Lung microvascular endothelial cell (primary cell): Measurements from ENCODE around the gene CHTOP. TPM values are rescaled to one million over a fixed set of nuclear protein-coding genes. Genes with fewer than 3 reads are reported as not detected.
"Not testable (repeated sequence)": the region's sequence is repeated elsewhere in the genome, so short reads cannot be mapped to it uniquely, and the experiment has no call there.

Experiments
- DNase-seq, 2 donors: peaks; one replicate each; pipeline versions ENCODE4 v3.0.0 to v3.0.0-alpha.2; 2010; ENCODE audit warnings: low read depth in 2 of 2
- total RNA-seq: library from RNA; depleted of rRNA; stranded (reverse); fragments of >200 nt; gene quantifications from 2 replicates; pipeline ENCODE4 v1.2.1, GENCODE V29; 2014

Gene CHTOP
- total RNA-seq, 1 donor from 2014 or later: 21.0 TPM

DNA sequence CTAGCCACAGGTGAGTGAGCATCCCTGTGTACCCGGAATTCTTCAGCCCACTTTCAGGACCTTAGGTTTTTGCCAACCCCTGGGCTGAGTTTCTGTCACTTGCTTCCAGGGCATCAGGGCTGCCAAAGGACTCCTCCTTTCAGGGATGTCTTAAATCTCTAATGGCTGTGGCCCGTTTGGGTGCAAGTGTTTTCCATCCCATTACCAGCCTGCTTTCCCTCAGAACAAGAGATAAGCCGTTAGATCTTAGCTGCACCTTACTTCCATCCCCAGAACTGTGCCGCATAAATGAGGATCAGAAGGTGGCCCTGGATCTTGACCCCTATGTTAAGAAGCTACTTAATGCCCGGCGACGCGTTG, 25.3 kb downstream of the CHTOP start:
- no peak for DNase-seq

DNA sequence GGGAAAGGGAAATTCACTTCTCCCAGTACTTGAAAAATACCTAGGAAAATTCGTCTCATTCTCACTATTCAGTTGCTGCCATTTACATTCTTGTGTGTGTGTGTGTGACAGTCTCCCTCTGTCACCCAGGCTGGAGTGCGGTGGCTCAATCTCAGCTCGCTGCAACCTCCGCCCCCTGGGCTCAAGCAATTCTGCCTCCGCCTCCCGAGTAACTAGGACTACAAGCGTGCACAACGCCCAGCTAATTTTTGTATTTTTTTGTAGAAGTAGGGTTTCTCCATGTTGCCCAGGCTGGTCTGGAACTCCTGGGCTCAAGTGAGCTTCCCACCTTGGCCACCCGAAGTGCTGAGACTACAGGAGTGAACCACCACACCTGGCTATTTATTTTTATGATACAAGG, 25.8 kb downstream of the CHTOP start:
- no peak for DNase-seq

- DNase-seq: no peak
Observed at GRCh38 chr1:153661111-153661708, 27.3 kb downstream of the CHTOP start.

- DNase-seq: no peak
Observed at GRCh38 chr1:153662269-153662668, 28.4 kb downstream of the CHTOP start.

GRCh38 chr1:153663211-153663610, 29.3 kb downstream of the CHTOP start:
- DNase-seq: no peak

- no peak for DNase-seq
Observed at GRCh38 chr1:153667439-153667838, 33.6 kb downstream of the CHTOP start.

DNA sequence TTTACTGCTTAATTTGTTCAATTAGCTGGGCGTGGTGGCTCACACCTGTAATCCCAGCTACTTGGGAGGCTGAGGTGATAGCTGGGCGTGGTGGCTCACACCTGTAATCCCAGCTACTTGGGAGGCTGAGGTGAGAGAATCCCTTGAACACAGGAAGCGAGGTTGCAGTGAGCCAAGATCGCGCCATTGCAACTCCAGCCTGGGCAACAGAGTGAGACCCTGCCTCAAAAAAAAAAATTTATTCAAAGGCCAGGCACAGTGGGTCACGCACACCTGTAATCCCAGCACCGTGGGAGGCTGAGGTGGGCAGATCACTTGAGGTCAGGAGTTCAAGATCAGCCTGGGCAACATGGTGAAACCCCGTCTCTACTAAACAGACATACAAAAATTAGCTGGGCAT, 34.8 kb downstream of the CHTOP start:
- DNase-seq: not testable (repeated sequence)

DNA sequence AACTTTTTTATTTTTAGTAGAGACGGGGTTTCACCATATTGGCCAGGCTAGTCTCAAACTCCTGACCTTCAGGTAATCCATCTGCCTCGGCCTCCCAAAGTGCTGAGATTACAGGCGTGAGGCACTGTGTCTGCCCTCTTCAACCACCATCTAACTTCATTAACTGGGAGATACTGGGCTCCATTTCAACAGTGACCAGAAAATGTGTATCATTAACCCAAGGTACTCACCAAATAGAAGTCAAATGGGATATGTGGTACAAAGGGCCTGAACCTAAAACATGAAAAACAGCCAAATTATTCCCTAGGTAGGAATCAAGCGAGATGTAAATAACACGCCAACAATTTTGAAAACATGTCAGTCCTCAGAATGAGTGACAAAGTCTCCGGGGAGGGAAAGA, 35.7 kb downstream of the CHTOP start:
- DNase-seq: no peak

GRCh38 chr1:153670257-153670858, 36.5 kb downstream of the CHTOP start:
- peak in 1 of 2 donors; percentile 12 for DNase-seq

GRCh38 chr1:153670859-153671627, 37.2 kb downstream of the CHTOP start, which contains the start of gene ILF2:
Gene ILF2 (minus strand): TSS chr1:153670993. CDS start chr1:153670922, 71 bp downstream.
- peak; percentile 100 for DNase-seq

DNA sequence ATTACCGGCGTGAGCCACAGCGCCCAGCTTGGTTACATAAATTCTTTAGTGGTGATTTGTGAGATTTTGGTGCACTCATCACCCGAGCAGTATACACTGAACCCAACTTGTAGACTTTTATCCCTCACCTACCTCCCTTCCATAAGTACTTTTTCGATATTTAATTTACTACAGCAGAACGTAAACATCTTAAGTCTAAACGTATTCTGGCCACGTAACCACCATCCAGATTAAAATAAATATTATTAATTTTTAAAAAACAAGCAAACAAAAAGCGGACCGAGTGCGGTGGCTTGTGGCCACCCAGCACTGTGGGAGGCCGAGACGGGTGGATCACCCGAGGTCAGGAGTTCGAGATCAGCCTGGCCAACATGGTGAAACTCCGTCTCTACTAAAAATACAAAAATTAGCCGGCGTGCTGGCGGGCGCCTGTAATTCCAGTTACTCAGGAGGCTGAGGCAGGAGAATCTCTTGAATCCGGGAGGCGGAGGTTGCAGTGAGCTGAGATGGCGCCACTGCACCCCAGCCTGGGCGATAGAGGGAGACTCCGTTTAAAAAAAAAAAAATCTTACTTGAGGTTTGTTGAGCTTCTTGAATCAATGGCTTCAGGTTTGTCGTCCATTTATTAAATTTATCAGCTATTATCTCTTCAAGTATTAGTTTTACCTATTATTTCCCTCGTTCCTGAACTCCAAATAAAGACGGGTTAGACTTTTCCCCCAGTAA, 37.9 kb downstream of the CHTOP start:
- DNase-seq: not testable (repeated sequence)

GRCh38 chr1:153673511-153673910, 39.6 kb downstream of the CHTOP start:
- no peak for DNase-seq

GRCh38 chr1:153677718-153678518, 44.1 kb downstream of the CHTOP start:
- peak; percentile 62 to 76 for DNase-seq

GRCh38 chr1:153678519-153679336, 44.9 kb downstream of the CHTOP start, which contains the start of gene NPR1:
Gene NPR1 (plus strand): TSS chr1:153678688. CDS start chr1:153679109, 421 bp downstream.
- peak; percentile 31 to 32 for DNase-seq

GRCh38 chr1:153679337-153680119, 45.7 kb downstream of the CHTOP start:
- DNase-seq: peak; percentile 43 to 49

GRCh38 chr1:153680120-153680403, 46.2 kb downstream of the CHTOP start:
- DNase-seq: no peak

DNA sequence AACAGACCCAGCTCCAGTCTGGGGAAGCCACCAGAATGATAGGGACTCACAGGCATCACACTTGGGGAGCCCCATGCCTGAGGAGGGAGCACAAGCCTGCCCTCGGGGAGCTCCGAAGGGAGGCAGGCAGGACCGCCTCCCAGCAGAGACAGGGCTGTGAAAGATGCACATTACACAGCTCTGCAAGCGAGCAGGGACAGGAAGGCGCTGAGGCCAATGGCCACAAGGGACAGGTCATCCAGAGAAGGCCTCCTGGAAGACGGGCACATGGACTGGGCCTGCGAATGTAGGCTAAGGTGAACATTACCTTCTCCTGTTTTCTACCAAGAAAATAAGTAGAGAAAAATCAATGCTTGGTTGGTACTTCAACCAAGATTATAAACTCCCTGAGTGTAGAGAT, 48.9 kb downstream of the CHTOP start:
- no peak for DNase-seq

- peak in 1 of 2 donors; percentile 39 for DNase-seq
Observed at GRCh38 chr1:153683854-153684253, 50.0 kb downstream of the CHTOP start.

- DNase-seq: no peak
Observed at GRCh38 chr1:153684892-153685291, 51.0 kb downstream of the CHTOP start.
